GM21528 (cell line): ENCODE data around the gene MBTPS2.

Source experiments
- ATAC-seq: cut with Tn5 transposase; IDR thresholded peaks from one replicate; pipeline ENCODE4 v1.9.1; 2021; ENCODE audit warnings: mild to moderate bottlenecking, moderate library complexity; ENCODE audit not compliant: unreplicated experiment, low FRiP score

MBTPS2 gene

DNA sequence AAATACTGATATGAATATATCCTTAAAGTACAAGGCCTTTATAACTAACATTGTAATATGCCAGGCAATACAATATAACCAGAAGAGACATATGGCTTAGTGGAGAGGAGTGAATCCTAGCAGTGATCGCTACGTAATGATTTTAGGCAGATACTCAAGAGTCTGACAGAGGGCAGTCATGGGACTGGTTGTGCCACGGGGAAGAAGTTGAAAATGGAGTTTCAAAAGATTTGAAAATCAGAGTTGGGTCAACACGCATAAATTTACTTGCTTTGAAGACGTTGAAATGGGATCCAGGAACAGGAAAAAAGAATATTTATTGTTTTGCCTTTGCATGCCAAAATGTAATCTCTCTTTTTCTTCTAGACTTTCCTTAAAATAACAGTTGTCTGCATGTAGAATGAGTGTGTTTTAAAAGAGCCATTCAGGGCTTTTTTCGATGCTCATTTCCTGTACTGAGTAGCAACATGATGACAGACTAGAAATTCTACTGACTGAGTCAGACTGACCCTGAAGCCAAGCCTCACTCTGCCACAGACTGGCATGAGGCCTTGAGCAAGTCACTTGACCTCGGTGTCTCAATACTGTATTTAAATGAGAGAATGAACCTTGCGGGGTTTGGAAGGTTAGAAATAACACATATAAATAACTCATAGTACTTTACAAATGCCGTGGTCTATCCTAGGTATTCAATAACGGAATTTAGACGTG is 93.0 kb downstream of the MBTPS2 start:
- ATAC-seq, result no peak

DNA sequence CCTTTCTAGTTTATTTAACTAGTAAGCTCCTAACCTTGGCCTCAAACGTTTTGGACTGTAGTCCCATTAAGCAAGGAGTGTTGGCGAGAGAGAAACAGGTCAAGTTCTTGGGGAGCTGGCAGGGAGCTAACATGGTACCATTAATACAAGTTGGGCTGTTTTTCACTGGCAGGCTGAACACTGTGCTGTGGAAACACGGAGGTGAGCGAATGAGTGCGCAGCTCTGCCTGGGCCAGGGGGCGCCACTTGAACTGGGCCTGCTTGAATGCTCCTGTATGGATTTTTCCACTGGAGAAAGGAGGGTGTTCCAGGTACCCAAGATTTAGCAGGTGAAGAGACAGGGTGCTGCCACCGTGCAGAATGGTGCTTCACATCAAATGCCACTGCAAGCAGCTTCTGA is 93.7 kb downstream of the MBTPS2 start:
- ATAC-seq, result no peak

DNA sequence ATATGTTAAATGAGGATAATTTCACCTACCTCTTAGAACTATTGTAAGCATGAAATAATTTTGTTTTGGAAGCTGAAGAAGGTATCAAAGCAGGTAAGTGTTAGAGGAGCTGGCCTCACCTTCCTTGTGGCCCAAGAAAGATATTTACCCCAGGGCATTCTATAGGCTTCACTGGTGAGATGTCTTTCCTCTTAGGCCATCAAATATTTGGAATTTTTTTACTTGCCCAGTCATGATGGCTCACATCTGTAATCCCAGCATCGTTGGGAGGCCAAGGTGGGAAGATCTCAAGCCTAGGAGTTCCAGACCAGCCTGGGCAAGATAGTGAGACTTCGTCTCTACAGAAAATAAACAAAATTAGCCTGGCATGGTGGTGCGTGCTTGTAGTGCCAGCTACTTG is 95.0 kb downstream of the MBTPS2 start:
- ATAC-seq, result no peak
